CD4-positive, alpha-beta T cell (primary cell): ENCODE data around the gene RAD51B. TPM values are rescaled to one million over a fixed set of nuclear protein-coding genes. Genes with fewer than 3 reads are reported as not detected.

Source experiments
- ATAC-seq: fragments of 200-7000 bp; cut with Tn5 transposase; one replicate; pipeline ENCODE4 v1.10.0; 2022; ENCODE audit warnings: mild to moderate bottlenecking; ENCODE audit not compliant: poor library complexity
- CTCF ChIA-PET: fragments of 350-600 bp; sonication (Branson Sonifier 250); formaldehyde crosslinking; loops from one replicate; lab custom pipeline; 2021; ENCODE audit warnings: antibody characterized with exemption, inconsistent platforms; lab: Charles Lee
- POLR2A ChIA-PET: fragments of 350-600 bp; sonication (Branson Sonifier 250); formaldehyde crosslinking; loops from one replicate; lab custom pipeline; 2021; ENCODE audit warnings: antibody characterized with exemption, inconsistent platforms; lab: Charles Lee
- DNase-seq, 14 experiments: peaks; one replicate each; pipeline ENCODE4 v3.0.0-alpha.2; 2013 to 2020; ENCODE audit warnings: mixed read lengths in 2 of 14
- H3K27ac ChIP-seq, 2 donors: one replicate each; pipeline versions ENCODE4 v1.5.1 to v1.7.0; 2013; ENCODE audit warnings: low read length in 2 of 2, low read depth in 1 of 2, mild to moderate bottlenecking in 1 of 2
- H3K27me3 ChIP-seq, 2 experiments: 1 replicate in 1 of 2; 2 replicates in 1 of 2; pipeline versions ENCODE4 v1.6.1 to v1.7.0; 2013; ENCODE audit warnings: low read length in 2 of 2, control low read depth in 1 of 2, mild to moderate bottlenecking in 1 of 2, moderate library complexity in 1 of 2; ENCODE audit not compliant: insufficient read depth in 2 of 2, control insufficient read depth in 1 of 2
- H3K36me3 ChIP-seq: one replicate; pipeline ENCODE4 v1.6.1; 2013; ENCODE audit warnings: low read length, control low read depth; ENCODE audit not compliant: insufficient read depth
- H3K4me1 ChIP-seq: one replicate; pipeline ENCODE4 v1.6.1; 2013; ENCODE audit warnings: low read length, control low read depth; ENCODE audit not compliant: insufficient read depth
- H3K4me3 ChIP-seq: one replicate; pipeline ENCODE4 v1.5.1; 2013; ENCODE audit warnings: mild to moderate bottlenecking, low read length, moderate library complexity
- H3K9me3 ChIP-seq, 2 experiments: 1 replicate in 1 of 2; 2 replicates in 1 of 2; pipeline versions ENCODE4 v1.6.1 to v1.7.0; 2013; ENCODE audit warnings: low read length in 2 of 2, mild to moderate bottlenecking in 2 of 2, control low read depth in 1 of 2, moderate library complexity in 1 of 2; ENCODE audit not compliant: control insufficient read depth in 1 of 2, insufficient read depth in 1 of 2
- H3K27ac Mint-ChIP-seq: one replicate; pipeline ENCODE4 v1.8.0; 2020; ENCODE audit warnings: mixed read lengths
- H3K27me3 Mint-ChIP-seq: one replicate; pipeline ENCODE4 v1.8.0; 2021; ENCODE audit warnings: mixed read lengths
- H3K36me3 Mint-ChIP-seq: one replicate; pipeline ENCODE4 v1.8.0; 2021; ENCODE audit warnings: low read depth, mixed read lengths
- H3K4me1 Mint-ChIP-seq: one replicate; pipeline ENCODE4 v1.8.0; 2021; ENCODE audit warnings: low read depth, mixed read lengths
- H3K4me3 Mint-ChIP-seq: one replicate; pipeline ENCODE4 v1.8.0; 2020; ENCODE audit warnings: mild to moderate bottlenecking, mixed read lengths
- H3K9me3 Mint-ChIP-seq: one replicate; pipeline ENCODE4 v1.8.0; 2020; ENCODE audit warnings: mixed read lengths
- CTCF ChIP-seq: fragments of 200-600 bp; IDR thresholded peaks from one replicate; pipeline ENCODE4 v1.8.0; 2022; ENCODE audit warnings: antibody characterized with exemption, mild to moderate bottlenecking
- intact Hi-C, 2 experiments: fragments of 100-400 bp; cut with DNase I in 1 of 2; cut with micrococcal nuclease in 1 of 2; formaldehyde crosslinking; loops; one replicate each; pipeline versions ENCODE4 v1.15.1 to v1.9.0; 2023 to 2025; cut with DNase I, micrococcal nuclease
- total RNA-seq, 174 experiments: library from RNA in 2 of 174; stranded (reverse) in 2 of 174; gene quantifications; one replicate each; pipeline ENCODE4 v1.2.3 and lab custom pipeline; 2021 to 2026

Gene RAD51B
- total RNA-seq, 2 experiments from 2014 or later: 18.4 to 20.0 TPM

DNA sequence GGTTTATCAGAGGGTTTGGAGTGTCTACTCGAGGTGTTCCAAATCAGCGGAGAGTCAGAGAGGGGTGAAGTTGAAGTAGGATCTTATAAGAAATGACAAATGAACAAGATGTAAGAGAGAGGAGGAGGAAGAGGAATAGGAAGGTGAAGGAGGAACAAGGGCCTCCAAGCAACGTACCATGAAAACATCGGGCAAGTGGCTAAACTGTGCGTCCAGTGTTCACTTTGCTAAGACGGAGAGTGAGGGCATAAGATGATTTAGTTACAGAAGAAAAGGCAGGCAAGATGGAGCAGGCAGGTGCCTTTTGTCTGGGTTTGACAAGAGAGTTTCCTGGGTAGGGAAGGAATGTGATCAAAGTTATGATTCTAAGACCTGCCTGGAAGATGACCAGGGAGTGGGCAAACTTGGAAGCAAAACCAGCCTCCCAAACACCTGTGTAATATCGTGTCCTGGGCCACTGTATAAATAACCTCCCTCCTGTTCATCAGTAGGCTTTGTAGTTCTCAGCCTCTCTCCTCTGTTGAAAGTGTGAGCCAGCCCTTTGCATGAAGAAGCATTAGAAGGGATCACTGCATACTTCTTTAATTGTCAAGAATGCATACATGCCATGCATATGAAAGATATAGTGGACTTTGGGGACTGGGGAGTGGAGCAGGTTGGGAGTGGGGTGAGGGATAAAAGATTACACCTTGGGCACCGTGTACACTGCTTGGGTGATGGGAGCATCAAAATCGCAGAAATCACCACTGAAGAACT, 861.9 kb downstream of the RAD51B start:
- no peak overlapping the region for H3K4me3 Mint-ChIP-seq
- H3K27me3 ChIP-seq: no peaks in the 10 kb centered on the region
- no peaks in the 10 kb centered on the region for H3K9me3 ChIP-seq
- no peak for TF ChIP-seq CTCF
- no peaks in the 10 kb centered on the region for H3K36me3 Mint-ChIP-seq
- H3K9me3 Mint-ChIP-seq: no peaks in the 10 kb centered on the region
- H3K4me1 Mint-ChIP-seq: peaks cover 66% of the 10 kb centered on the region
- no peak for DNase-seq
- no peaks in the 10 kb centered on the region for H3K36me3 ChIP-seq
- ChIA-PET CTCF (interaction anchor here (0.6 to 1.8 kb wide), 2 partner anchors 108 to 111 kb away, joined by 3 to 12 read pairs; partner anchors contain the start of gene ZFP36L1), POLR2A (interaction anchor here (1.1 to 2.4 kb wide), 3 partner anchors 9 to 135 kb away, joined by 4 to 23 read pairs (median 4); no protein-coding TSS in a partner anchor)
- ATAC-seq: no peak
- H3K4me3 ChIP-seq: no peak overlapping the region
- H3K27ac Mint-ChIP-seq: peak overlapping the region; percentile 94
- intact Hi-C loops: loop anchor here in 1 of 2 experiments (10.0 kb wide), 2 partner anchors 57 to 417 kb away; no protein-coding TSS in a partner anchor
- peak overlapping the region in 1 of 2 donors; percentile 87 for H3K27ac ChIP-seq
- no peaks in the 10 kb centered on the region for H3K27me3 Mint-ChIP-seq
- peaks cover 57% of the 10 kb centered on the region for H3K4me1 ChIP-seq

- ChIA-PET POLR2A (interaction anchor here (0.6 to 2.4 kb wide), 22 partner anchors 10 to 307 kb away, joined by 3 to 23 read pairs (median 4); partner anchors contain the start of gene ZFP36L1), CTCF (interaction anchor here (0.6 to 1.8 kb wide), 6 partner anchors 98 to 134 kb away, joined by 3 to 12 read pairs (median 4); partner anchors contain the start of gene ZFP36L1)
- H3K4me3 Mint-ChIP-seq: peak overlapping the region; percentile 49
- peaks cover 73% of the 10 kb centered on the region for H3K4me1 Mint-ChIP-seq
- peak in 11 of 14 experiments; percentile 23 to 82 (median 42) for DNase-seq
- no peak for ATAC-seq
- no peaks in the 10 kb centered on the region for H3K27me3 ChIP-seq
- peaks cover 57% of the 10 kb centered on the region for H3K4me1 ChIP-seq
- no peaks in the 10 kb centered on the region for H3K36me3 ChIP-seq
- no peak overlapping the region for H3K4me3 ChIP-seq
- H3K27me3 Mint-ChIP-seq: no peaks in the 10 kb centered on the region
- no peaks in the 10 kb centered on the region for H3K9me3 Mint-ChIP-seq
- peak overlapping the region in 1 of 2 donors; percentile 87 for H3K27ac ChIP-seq
- no peaks in the 10 kb centered on the region for H3K9me3 ChIP-seq
- no peaks in the 10 kb centered on the region for H3K36me3 Mint-ChIP-seq
- TF ChIP-seq CTCF: no peak
- peak overlapping the region; percentile 94 for H3K27ac Mint-ChIP-seq
- intact Hi-C loops: loop anchor here in 1 of 2 experiments (10.0 kb wide), 2 partner anchors 58 to 418 kb away; no protein-coding TSS in a partner anchor
Measured at GRCh38 chr14:68682166-68683103, 862.9 kb downstream of the RAD51B start.

DNA sequence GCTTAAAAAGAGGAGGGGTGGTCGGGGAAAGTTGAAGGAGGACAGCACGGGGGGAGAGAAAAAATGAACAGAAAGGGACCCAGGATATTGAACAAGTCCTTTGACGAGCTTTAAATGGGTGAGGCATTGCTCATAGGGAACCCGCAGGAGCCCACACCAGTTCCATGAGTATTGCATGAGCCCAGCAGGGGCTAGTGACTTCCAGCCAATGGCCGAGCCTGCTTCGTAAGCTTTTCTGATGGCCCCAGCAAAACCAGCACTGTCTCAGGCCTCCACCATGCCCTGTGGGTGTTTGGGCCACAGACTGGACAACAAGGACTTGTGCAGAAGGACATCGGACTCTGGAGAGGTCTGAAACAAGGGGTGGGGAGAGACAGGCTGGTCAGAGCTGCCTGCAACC, 863.7 kb downstream of the RAD51B start:
- intact Hi-C loops: loop anchor here in 1 of 2 experiments (10.0 kb wide), 2 partner anchors 59 to 419 kb away; no protein-coding TSS in a partner anchor
- Histone ChIP-seq H3K4me1 (peaks cover 57% of the 10 kb centered on the region), H3K9me3 (no peaks in the 10 kb centered on the region), H3K27ac (peak overlapping the region; percentile 26 to 87), H3K36me3 (no peaks in the 10 kb centered on the region), H3K4me3 (no peak overlapping the region), H3K27me3 (no peaks in the 10 kb centered on the region)
- DNase-seq (peak in 2 of 14 experiments; percentile 22 to 46), ATAC-seq (no peak)
- TF ChIP-seq CTCF: no peak
- Mint-ChIP-seq H3K27ac (peak overlapping the region; percentile 94), H3K27me3 (no peaks in the 10 kb centered on the region), H3K4me1 (peaks cover 73% of the 10 kb centered on the region), H3K36me3 (no peaks in the 10 kb centered on the region), H3K4me3 (peak overlapping the region; percentile 49), H3K9me3 (no peaks in the 10 kb centered on the region)
- ChIA-PET POLR2A (interaction anchor here (0.6 to 2.4 kb wide), 21 partner anchors 9 to 307 kb away, joined by 3 to 23 read pairs (median 5); partner anchors contain the start of gene ZFP36L1), CTCF (interaction anchor here (0.9 to 1.8 kb wide), 5 partner anchors 97 to 133 kb away, joined by 4 to 12 read pairs (median 5); no protein-coding TSS in a partner anchor)
